ENCODE results near the gene HDAC4. TPM values are rescaled to one million over a fixed set of nuclear protein-coding genes. Genes with fewer than 3 reads are reported as not detected.

HDAC4 gene
- total and polyA plus RNA-seq, 2 of the 4 experiments (the other 2 are of a cell fraction), result 4.1 to 7.2 TPM

DNA sequence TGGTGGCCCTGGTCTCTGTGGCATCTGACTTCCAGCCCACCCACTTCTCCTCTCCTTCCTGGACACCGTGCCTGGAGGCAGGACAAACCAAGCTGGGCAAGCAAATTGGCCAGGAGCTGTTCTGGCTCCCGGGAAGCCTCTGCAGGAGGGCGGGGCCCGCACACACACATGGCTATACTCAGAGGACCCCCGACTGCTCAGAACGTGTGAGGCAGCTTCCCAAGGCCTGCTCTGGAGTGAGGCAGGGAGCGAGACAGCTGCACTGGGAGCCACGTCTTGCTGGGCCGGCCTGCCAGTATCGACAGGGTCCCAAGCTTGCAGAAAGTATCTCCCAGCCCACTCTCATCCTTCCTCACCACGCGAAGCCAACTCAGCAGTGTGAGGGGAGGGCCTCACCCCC lies 295.6 kb downstream of the HDAC4 start:
- H3K4me2 ChIP-seq (ENCODE audit: low read depth, low read length), result no peak overlapping the region
- H3K56ac ChIP-seq (ENCODE audit: extremely low read depth, insufficient read depth, low read length), result no peak overlapping the region
- in situ Hi-C loops (cut with MboI; ENCODE audit: low sequenced_read_pairs), result no loop called here
- no peak overlapping the region for H3K27ac ChIP-seq (ENCODE audit: insufficient read depth, low read length)
- H3K23ac ChIP-seq (ENCODE audit: low read depth, low read length), result no peak overlapping the region
- BruUV-seq (replicated peaks), result no TSS peak
- H3K14ac ChIP-seq (replicated peaks; ENCODE audit: low read depth, low read length), result no peak overlapping the region
- no peak overlapping the region for H2AFZ ChIP-seq (replicated peaks; ENCODE audit: low read length, poor library complexity)
- H2BK20ac ChIP-seq (ENCODE audit: low read depth, low read length), result no peak overlapping the region
- ATAC-seq (ENCODE audit: low read depth) (no peak), DNase-seq (no peak)
- no peak overlapping the region for H2BK15ac ChIP-seq (ENCODE audit: low read depth, low read length)
- no peak overlapping the region for H3K18ac ChIP-seq (ENCODE audit: low read depth, low read length)
- H4K5ac ChIP-seq (ENCODE audit: low read depth, low read length), result no peak overlapping the region
- H2AK5ac ChIP-seq (ENCODE audit: low read depth, low read length), result no peak overlapping the region
- peaks cover 59% of the 10 kb centered on the region for H3K36me3 ChIP-seq (ENCODE audit: control insufficient read depth, insufficient read depth, low read length)
- intact Hi-C loops (cut with micrococcal nuclease), result no loop called here
- CTCF ChIA-PET, result no interaction called here
- H3K27me3 ChIP-seq (ENCODE audit: control insufficient read depth, insufficient read depth, low read length), result no peaks in the 10 kb centered on the region
- dilution Hi-C loops (cut with HindIII; ENCODE audit: low sequenced_read_pairs, unreplicated experiment), result no loop called here
- no peak overlapping the region for H2BK5ac ChIP-seq (ENCODE audit: low read depth, low read length, poor library complexity, severe bottlenecking)
- no peaks in the 10 kb centered on the region for H4K20me1 ChIP-seq (ENCODE audit: insufficient read depth, low read length)
- TF ChIP-seq BHLHE40 (IDR thresholded peaks at IDR 0.05; ENCODE audit: low read depth, low read length) (no peak), RFX5 (IDR thresholded peaks at IDR 0.05; ENCODE audit: low read depth, low read length) (no peak), SMC3 (IDR thresholded peaks at IDR 0.05; ENCODE audit: low read depth, low read length) (no peak), RCOR1 (IDR thresholded peaks at IDR 0.05; ENCODE audit: insufficient replicate concordance, low read length) (no peak), FOS (IDR thresholded peaks at IDR 0.05; ENCODE audit: low read depth, low read length) (no peak), CHD1 (IDR thresholded peaks at IDR 0.05; ENCODE audit: low read depth, low read length) (no peak), MXI1 (IDR thresholded peaks at IDR 0.05; ENCODE audit: borderline replicate concordance, low read depth, low read length) (no peak), RAD21 (IDR thresholded peaks at IDR 0.05; ENCODE audit: low read length) (no peak), POLR2A (IDR thresholded peaks at IDR 0.05; ENCODE audit: low read depth, low read length) (no peak), MAFK (IDR thresholded peaks at IDR 0.05; ENCODE audit: low read depth, low read length) (no peak), CEBPB (IDR thresholded peaks at IDR 0.05; ENCODE audit: low read depth, low read length) (no peak)
- TF ChIP-seq, protein P1, sequence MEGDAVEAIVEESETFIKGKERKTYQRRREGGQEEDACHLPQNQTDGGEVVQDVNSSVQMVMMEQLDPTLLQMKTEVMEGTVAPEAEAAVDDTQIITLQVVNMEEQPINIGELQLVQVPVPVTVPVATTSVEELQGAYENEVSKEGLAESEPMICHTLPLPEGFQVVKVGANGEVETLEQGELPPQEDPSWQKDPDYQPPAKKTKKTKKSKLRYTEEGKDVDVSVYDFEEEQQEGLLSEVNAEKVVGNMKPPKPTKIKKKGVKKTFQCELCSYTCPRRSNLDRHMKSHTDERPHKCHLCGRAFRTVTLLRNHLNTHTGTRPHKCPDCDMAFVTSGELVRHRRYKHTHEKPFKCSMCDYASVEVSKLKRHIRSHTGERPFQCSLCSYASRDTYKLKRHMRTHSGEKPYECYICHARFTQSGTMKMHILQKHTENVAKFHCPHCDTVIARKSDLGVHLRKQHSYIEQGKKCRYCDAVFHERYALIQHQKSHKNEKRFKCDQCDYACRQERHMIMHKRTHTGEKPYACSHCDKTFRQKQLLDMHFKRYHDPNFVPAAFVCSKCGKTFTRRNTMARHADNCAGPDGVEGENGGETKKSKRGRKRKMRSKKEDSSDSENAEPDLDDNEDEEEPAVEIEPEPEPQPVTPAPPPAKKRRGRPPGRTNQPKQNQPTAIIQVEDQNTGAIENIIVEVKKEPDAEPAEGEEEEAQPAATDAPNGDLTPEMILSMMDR (conservative IDR thresholded peaks at IDR 0.05; ENCODE audit: low read depth, low read length), result no peak
- TF ChIP-seq, protein P2, sequence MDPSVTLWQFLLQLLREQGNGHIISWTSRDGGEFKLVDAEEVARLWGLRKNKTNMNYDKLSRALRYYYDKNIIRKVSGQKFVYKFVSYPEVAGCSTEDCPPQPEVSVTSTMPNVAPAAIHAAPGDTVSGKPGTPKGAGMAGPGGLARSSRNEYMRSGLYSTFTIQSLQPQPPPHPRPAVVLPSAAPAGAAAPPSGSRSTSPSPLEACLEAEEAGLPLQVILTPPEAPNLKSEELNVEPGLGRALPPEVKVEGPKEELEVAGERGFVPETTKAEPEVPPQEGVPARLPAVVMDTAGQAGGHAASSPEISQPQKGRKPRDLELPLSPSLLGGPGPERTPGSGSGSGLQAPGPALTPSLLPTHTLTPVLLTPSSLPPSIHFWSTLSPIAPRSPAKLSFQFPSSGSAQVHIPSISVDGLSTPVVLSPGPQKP (IDR thresholded peaks at IDR 0.05; ENCODE audit: borderline replicate concordance, low read depth, low read length), result no peak
- POLR2A ChIA-PET (ENCODE audit: unreplicated experiment), result no interaction called here
- no peak overlapping the region for H2AK9ac ChIP-seq (replicated peaks; ENCODE audit: low read depth, low read length, poor library complexity)
- H3K9me3 ChIP-seq (ENCODE audit: control insufficient read depth, insufficient read depth, low read length), result no peaks in the 10 kb centered on the region
- no peak overlapping the region for H4K91ac ChIP-seq (ENCODE audit: insufficient read depth, low read depth, low read length)
- no peak overlapping the region for H2BK120ac ChIP-seq (ENCODE audit: low read depth, low read length)
- no peaks in the 10 kb centered on the region for H3K79me1 ChIP-seq (ENCODE audit: low read depth in 1 of 2, low read length in 2 of 2)
- 100% methylated on average over 1 of the region's 12 CpGs; no CpG with 5 or more reads in 1 of the 2 experiments for WGBS, 2 experiments (ENCODE audit: extremely low coverage in 2 of 2, insufficient read length in 1 of 2)
- no peak overlapping the region for H3K4ac ChIP-seq (ENCODE audit: low read depth, low read length)
- H4K8ac ChIP-seq (ENCODE audit: low read depth in 2 of 2, low read length in 2 of 2), result no peak overlapping the region
- no peaks in the 10 kb centered on the region for H3K4me1 ChIP-seq (ENCODE audit: control insufficient read depth, insufficient read depth, low read length)
- H3K9me1 ChIP-seq (ENCODE audit: insufficient read depth, low read length), result no peaks in the 10 kb centered on the region
- no peak overlapping the region for H3K9ac ChIP-seq (ENCODE audit: low read depth, low read length)
- no peak overlapping the region for H3K4me3 ChIP-seq (ENCODE audit: insufficient read depth, low read depth, low read length)

All from IMR-90 (cell line).